Measurements from ENCODE around the gene TMUB1.
A peak's percentile ranks its signal among the peaks of the same experiment; 100 is the strongest.

TMUB1 gene

DNA sequence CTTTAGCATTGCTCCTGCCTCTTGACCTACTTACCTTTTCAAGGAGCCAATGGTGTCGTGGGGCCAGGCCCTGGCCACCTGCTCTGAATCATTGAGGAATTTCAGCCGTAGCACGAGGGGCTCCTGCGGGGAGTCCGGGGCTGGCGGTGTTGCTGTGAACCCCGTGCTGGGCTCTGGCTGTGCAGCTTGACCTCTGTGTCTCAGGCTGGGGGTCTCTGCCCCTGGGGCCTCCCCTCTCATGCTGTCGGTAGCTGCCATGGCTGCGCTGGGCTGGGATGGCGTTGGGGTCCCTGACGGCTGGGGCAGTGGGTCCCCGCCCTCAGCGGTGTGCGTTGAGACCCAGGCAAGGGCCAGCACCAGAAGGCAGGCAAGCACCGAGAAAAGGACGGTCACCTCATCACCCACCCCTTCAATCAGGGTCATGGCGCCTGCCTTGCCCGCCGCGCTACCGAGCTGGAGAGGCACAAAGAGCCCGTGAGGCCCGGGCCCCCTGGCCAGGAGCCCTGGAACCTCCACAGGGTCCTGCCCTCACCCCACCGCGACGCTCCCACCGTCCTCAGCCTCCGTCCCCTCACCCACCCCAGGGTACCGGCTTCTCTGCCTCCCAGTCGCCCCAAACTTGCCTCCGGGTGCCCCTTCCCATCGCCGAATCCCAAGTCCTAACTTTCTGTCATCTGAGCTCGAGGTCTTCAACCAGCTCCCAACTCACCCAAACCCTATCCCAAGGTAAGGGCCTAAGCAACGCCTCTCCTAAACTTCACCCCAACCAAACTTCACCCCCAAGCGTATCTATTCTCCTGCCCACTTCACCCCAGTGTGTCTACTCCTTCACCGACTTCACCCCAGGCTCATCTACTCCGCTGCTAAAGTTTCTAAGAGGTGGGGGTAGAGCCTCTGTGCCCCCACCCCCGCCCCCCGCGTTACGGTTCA, 887 bp downstream of the TMUB1 start:
- DNase-seq (ENCODE audit: low spot score), result no peak

- DNase-seq (ENCODE audit: low spot score), result no peak
Observed at GRCh38 chr7:151081170-151082101, 1.9 kb downstream of the TMUB1 start.

- peak; percentile 94 for DNase-seq (ENCODE audit: low spot score)
Observed at GRCh38 chr7:151080522-151081169, 2.6 kb downstream of the TMUB1 start, which contains the start of gene FASTK. Gene FASTK, minus strand, starts transcription at chr7:151080809. Its CDS starts 43 bp downstream, at chr7:151080766.

GRCh38 chr7:151080067-151080521, 3.2 kb downstream of the TMUB1 start:
- no peak for DNase-seq (ENCODE audit: low spot score)

DNA sequence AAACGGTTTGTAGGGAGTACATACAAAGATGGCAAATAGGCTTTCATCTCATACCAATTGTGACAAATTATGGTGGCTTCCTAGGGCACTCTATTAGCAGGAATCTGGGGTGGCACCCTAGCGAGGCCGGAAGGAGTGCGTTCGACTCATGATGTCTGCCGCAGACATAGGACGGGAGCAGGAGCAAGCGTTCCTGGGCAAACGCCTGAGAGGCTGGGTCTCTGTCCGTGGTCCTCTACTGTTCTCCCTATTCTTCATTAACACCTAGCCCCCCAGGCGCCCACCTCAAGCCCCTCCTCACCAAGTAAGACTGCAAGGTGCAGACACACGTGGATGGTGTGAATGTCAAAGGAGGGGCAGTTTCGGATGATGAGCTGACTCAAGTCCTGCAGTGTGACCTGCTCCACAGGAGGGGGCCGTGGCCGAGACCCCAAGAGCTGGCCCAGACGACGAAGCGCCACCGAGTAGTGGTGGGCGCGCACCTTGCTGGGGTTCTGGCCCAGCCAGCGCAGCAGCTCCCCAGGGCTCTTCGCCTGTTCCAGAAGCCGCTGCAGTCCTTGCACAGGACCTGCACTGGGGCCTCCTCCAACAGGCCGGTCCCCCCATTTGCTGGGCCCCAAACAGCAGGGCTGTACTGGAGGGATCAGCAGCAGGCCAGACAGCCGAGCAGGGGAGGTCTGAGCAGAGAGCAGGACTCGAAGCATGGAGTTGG, 3.9 kb downstream of the TMUB1 start:
- no peak for DNase-seq (ENCODE audit: low spot score)

DNA sequence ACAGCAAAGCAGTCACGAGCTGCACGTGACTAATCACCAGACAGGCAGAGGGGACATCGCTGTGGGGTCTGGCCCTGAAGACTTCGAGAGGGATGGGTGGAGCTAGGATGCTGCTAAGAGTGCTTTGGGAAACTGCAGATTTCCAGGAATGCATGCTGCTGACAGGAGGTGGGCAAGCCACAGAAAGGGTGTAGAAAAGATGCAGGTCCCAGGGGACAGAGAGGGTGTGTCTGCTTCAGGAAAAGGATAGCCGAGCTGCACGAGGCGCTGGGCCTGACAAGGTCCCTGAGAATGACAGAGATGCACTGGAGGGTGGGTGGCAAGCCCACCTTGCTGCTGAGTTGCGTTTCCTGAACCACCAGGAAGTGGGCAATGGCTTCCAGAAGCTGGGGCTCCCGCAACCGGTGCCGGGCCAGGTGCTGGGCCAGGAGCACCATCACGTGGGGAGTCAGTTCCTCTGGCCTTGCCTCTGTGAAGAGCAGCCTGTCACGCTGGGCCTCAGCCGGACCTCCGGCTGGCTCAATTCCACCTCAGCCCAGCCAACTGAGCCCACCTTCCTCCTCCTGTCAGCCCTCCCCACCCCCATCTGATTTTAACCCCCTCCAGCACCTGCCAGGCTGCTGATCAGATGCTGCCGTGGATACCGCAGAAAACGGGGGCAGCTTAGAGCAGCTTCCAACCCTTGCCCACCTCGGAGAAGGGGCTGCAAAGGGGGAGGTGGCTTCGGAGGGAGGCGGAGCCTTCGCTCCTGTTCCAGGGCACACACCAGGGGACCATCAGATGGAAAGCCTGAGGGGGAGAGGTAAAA, 4.9 kb downstream of the TMUB1 start:
- DNase-seq (ENCODE audit: low spot score), result no peak

DNA sequence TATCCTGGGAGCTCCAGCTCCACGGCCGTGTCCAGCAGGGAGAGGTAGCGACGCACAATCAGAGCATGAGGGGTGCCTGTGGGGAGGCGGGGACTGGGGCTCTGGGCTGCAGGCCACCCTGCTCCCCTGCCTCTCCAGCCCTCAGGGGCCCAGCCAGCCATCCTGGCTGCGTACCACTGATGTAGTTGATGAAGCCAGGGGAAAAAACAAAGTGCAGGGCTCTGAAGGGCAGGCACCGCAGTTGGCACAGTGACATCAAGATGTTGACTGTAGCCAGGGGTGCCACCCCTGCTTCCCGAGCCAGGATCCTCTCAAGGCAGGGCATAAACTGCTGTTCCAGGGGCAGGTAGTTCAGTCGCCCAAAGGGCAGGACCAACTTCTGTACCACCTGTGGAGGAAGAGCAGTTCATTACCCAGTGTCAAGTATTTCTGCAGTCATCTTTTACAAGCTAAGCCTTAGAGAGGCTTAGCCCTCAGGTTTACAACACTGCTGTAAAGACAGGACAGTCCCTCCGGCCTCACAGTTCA, 5.5 kb downstream of the TMUB1 start:
- DNase-seq (ENCODE audit: low spot score), result no peak

- no peak for DNase-seq (ENCODE audit: low spot score)
Observed at GRCh38 chr7:151076863-151077704, 6.2 kb downstream of the TMUB1 start.

DNA sequence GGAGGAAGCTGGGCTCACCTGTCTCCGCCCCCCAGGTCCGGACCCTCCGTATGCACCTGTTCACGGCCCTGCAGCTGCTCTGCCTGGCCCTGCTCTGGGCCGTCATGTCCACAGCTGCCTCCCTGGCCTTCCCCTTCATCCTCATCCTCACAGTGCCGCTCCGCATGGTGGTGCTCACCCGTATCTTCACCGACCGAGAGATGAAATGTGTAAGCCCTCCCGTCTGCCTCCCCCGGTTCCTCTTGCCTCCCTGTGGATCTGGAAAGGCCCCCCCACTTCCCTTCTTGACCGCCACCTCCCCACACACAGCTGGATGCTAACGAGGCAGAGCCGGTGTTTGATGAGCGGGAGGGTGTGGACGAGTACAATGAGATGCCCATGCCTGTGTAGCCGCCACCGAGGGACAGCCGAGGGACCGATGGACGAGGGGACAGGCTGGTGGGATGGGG, 7.3 kb downstream of the TMUB1 start:
- DNase-seq (ENCODE audit: low spot score), result no peak

- no peak for DNase-seq (ENCODE audit: low spot score)
Observed at GRCh38 chr7:151075662-151075971, 7.7 kb downstream of the TMUB1 start.

- no peak for DNase-seq (ENCODE audit: low spot score)
Observed at GRCh38 chr7:151074817-151075661, 8.3 kb downstream of the TMUB1 start.

DNA sequence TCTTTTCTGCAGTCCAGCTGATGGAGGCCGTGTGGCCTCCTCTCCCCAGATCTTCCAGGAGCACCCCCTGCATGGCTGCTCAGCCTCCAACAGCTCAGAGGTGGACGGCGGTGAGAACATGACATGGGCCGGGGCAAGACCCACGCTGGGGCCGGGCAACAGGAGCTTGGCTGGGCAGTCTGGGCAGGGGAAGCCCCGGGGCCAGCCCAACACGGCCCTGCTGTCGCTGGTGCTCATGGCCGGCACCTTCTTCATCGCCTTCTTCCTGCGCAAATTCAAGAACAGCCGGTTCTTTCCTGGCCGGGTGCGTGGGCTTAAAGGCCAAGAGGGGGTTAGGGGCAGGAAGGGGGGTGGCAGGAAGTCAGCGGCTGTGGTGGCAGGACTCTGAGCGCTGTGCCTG, 9.3 kb downstream of the TMUB1 start:
- no peak for DNase-seq (ENCODE audit: low spot score)

DNA sequence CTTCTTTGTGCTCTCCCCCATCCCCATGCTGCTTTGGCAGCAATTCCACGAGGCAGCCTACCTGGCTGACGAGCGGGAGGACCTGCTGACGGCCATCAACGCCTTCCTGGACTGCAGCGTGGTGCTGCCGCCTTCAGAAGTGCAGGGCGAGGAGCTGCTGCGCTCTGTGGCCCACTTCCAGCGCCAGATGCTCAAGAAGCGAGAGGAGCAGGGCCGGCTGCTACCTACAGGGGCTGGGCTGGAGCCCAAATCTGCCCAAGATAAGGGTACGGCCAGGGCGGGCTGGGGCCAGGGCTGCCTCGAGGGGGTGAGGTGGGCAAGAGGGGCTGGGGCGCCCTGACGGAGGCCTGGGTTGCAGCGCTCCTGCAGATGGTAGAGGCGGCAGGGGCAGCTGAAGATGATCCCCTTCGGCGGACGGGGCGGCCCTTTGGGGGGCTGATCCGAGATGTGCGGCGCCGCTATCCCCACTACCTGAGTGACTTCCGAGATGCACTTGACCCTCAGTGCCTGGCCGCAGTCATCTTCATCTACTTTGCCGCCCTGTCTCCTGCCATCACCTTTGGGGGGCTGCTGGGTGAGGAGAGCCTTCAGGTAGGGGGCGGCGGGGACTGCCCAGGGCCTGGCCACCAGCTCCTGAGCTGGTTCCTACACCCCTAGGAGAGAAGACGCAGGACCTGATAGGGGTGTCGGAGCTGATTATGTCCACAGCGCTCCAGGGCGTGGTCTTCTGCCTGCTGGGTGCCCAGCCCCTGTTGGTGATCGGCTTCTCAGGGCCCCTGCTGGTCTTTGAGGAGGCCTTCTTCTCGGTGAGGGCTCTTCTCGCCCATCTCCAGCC, 12.0 kb downstream of the TMUB1 start:
- no peak for DNase-seq (ENCODE audit: low spot score)

DNA sequence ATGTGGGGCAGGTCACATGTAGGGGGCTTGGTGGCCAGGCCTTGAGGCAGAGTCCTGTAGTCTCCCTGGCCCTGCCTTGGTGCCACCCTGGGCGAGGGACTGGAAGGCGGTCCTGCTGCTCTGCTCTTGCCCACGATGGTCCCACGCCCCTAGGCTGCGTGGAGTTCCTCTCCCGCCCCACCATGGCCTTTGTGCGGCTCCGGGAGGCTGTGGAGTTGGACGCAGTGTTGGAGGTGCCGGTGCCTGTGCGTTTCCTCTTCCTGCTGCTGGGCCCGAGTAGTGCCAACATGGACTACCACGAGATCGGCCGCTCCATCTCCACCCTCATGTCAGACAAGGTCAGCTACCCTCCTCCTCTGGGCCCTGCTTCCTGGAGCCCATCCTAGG, 12.7 kb downstream of the TMUB1 start:
- no peak for DNase-seq (ENCODE audit: low spot score)

- DNase-seq (ENCODE audit: low spot score), result no peak
Observed at GRCh38 chr7:151069841-151070573, 13.3 kb downstream of the TMUB1 start.

DNA sequence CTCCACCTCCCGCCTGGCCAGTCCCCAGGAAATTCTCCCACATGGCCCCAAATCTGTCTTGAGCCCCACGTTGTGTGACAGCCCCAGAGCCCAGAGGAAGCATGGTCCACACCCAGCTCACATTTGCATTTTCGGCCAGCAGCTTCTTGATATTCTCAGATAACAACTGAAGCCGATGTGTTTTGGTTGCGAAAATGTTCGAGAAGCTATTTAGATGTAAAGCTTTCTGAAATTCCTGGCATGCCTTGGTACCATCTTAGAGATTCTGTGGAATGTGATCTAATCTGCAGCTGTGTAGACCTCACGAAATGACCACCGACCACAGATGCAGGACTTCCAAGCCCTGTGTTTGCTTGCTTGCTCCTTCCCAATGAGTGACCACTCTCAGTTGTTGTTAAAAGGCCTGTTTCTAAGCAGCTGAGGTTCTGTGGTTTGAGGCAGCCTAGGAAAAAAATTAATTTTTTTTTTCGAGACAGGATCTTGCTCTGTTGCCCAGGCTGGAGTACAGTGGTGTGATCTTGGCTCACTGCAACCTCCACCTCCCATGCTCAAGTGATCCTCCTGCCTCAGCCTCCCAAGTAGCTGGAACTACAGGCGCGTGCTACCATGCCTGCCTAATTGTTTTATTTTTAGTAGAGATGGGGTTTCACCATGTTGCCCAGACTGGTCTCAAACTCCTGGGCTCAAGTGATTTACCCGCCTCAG, 15.1 kb downstream of the TMUB1 start:
- DNase-seq (ENCODE audit: low spot score), result no peak

All from germinal center (tissue), 1 donor.